ENCODE data around the gene DNAH6.

The DNAH6 gene

GRCh38 chr2:84829693-84830092 lies 313.4 kb downstream of the DNAH6 start:
- Mint-ChIP-seq H3K4me1 (no peaks in the 10 kb centered on the region), H3K36me3 (ENCODE audit: low read depth) (no peaks in the 10 kb centered on the region), H3K4me3 (no peak overlapping the region), H3K27ac (no peak overlapping the region), H3K9me3 (no peaks in the 10 kb centered on the region), H3K27me3 (ENCODE audit: low read depth) (peaks cover 4% of the 10 kb centered on the region)
- TF ChIP-seq, protein P1, sequence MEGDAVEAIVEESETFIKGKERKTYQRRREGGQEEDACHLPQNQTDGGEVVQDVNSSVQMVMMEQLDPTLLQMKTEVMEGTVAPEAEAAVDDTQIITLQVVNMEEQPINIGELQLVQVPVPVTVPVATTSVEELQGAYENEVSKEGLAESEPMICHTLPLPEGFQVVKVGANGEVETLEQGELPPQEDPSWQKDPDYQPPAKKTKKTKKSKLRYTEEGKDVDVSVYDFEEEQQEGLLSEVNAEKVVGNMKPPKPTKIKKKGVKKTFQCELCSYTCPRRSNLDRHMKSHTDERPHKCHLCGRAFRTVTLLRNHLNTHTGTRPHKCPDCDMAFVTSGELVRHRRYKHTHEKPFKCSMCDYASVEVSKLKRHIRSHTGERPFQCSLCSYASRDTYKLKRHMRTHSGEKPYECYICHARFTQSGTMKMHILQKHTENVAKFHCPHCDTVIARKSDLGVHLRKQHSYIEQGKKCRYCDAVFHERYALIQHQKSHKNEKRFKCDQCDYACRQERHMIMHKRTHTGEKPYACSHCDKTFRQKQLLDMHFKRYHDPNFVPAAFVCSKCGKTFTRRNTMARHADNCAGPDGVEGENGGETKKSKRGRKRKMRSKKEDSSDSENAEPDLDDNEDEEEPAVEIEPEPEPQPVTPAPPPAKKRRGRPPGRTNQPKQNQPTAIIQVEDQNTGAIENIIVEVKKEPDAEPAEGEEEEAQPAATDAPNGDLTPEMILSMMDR (IDR thresholded peaks at IDR 0.05; ENCODE audit: unreplicated experiment in 3 of 3), result no peak

DNA sequence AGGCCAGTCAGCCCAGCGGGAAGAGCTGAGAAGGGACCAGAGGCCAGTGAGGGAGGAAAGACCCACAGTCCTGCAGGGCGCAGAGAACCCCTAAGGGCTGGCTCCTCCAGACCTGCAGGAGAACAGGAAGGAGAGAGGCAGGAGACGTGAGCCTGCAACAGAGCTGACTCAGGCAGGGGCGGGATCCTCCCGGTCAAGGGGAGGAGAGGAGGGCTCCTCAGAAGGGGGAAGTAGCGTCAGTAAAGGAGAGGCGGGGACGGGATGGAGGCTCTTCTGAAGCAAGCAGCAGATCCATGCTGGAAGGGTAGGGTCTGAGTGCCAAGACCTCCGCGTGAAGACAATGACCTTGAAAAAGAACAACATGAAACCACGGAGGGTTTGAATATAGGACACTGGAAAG lies 313.8 kb downstream of the DNAH6 start:
- no peaks in the 10 kb centered on the region for H3K4me1 Mint-ChIP-seq
- TF ChIP-seq, protein P1 (IDR thresholded peaks at IDR 0.05; ENCODE audit: unreplicated experiment in 3 of 3), result no peak
- no peaks in the 10 kb centered on the region for H3K9me3 Mint-ChIP-seq
- no peak overlapping the region for H3K4me3 Mint-ChIP-seq
- peaks cover 4% of the 10 kb centered on the region for H3K27me3 Mint-ChIP-seq (ENCODE audit: low read depth)
- H3K27ac Mint-ChIP-seq, result no peak overlapping the region
- H3K36me3 Mint-ChIP-seq (ENCODE audit: low read depth), result no peaks in the 10 kb centered on the region

GRCh38 chr2:84830758-84831500 lies 314.6 kb downstream of the DNAH6 start:
- peaks cover 3% of the 10 kb centered on the region for H3K9me3 Mint-ChIP-seq
- H3K27ac Mint-ChIP-seq, result no peak overlapping the region
- H3K4me1 Mint-ChIP-seq, result no peaks in the 10 kb centered on the region
- no peaks in the 10 kb centered on the region for H3K36me3 Mint-ChIP-seq (ENCODE audit: low read depth)
- TF ChIP-seq, protein P1 (IDR thresholded peaks at IDR 0.05; ENCODE audit: unreplicated experiment in 3 of 3), result no peak
- peaks cover 4% of the 10 kb centered on the region for H3K27me3 Mint-ChIP-seq (ENCODE audit: low read depth)
- no peak overlapping the region for H3K4me3 Mint-ChIP-seq

- TF ChIP-seq, protein P1 (IDR thresholded peaks at IDR 0.05; ENCODE audit: unreplicated experiment in 3 of 3), result no peak
- Mint-ChIP-seq H3K4me3 (no peak overlapping the region), H3K27ac (no peak overlapping the region), H3K4me1 (no peaks in the 10 kb centered on the region), H3K36me3 (ENCODE audit: low read depth) (peaks cover 4% of the 10 kb centered on the region), H3K27me3 (ENCODE audit: low read depth) (peaks cover 4% of the 10 kb centered on the region), H3K9me3 (peaks cover 11% of the 10 kb centered on the region)
These were observed 316.6 kb downstream of the DNAH6 start for GRCh38 chr2:84832772-84833461.

- H3K27me3 Mint-ChIP-seq (ENCODE audit: low read depth), result peaks cover 2% of the 10 kb centered on the region
- TF ChIP-seq, protein P1 (IDR thresholded peaks at IDR 0.05; ENCODE audit: unreplicated experiment in 3 of 3), result no peak
These were observed 317.3 kb downstream of the DNAH6 start for GRCh38 chr2:84833481-84834150.

More at GRCh38 chr2:84833481-84834150, 317.3 kb downstream of the DNAH6 start:
- no peaks in the 10 kb centered on the region for H3K4me1 Mint-ChIP-seq
- no peak overlapping the region for H3K4me3 Mint-ChIP-seq
- peaks cover 4% of the 10 kb centered on the region for H3K36me3 Mint-ChIP-seq (ENCODE audit: low read depth)
- H3K9me3 Mint-ChIP-seq, result peaks cover 11% of the 10 kb centered on the region
- H3K27ac Mint-ChIP-seq, result no peak overlapping the region
